ENCODE data around the gene PPM1H.

PPM1H gene

GRCh38 chr12:62701492-62701891 is 233.5 kb downstream of the PPM1H start:
- DNase-seq: no peak
- Histone ChIP-seq H3K4me1 (ENCODE audit: control insufficient read depth, insufficient read depth, low read length, poor library complexity, severe bottlenecking) (no peaks in the 10 kb centered on the region), H3K4me3 (ENCODE audit: insufficient read depth, low read depth, low read length, poor library complexity, severe bottlenecking) (no peak overlapping the region), H3K36me3 (ENCODE audit: control insufficient read depth, insufficient read depth, low read length) (no peaks in the 10 kb centered on the region), H3K27me3 (replicated peaks; ENCODE audit: control insufficient read depth, insufficient read depth, low read length, poor library complexity, severe bottlenecking) (no peaks in the 10 kb centered on the region), H3K9me3 (ENCODE audit: control insufficient read depth, low read length) (no peaks in the 10 kb centered on the region), H3K27ac (ENCODE audit: insufficient read depth, low read length, poor library complexity, severe bottlenecking) (no peak overlapping the region)

DNA sequence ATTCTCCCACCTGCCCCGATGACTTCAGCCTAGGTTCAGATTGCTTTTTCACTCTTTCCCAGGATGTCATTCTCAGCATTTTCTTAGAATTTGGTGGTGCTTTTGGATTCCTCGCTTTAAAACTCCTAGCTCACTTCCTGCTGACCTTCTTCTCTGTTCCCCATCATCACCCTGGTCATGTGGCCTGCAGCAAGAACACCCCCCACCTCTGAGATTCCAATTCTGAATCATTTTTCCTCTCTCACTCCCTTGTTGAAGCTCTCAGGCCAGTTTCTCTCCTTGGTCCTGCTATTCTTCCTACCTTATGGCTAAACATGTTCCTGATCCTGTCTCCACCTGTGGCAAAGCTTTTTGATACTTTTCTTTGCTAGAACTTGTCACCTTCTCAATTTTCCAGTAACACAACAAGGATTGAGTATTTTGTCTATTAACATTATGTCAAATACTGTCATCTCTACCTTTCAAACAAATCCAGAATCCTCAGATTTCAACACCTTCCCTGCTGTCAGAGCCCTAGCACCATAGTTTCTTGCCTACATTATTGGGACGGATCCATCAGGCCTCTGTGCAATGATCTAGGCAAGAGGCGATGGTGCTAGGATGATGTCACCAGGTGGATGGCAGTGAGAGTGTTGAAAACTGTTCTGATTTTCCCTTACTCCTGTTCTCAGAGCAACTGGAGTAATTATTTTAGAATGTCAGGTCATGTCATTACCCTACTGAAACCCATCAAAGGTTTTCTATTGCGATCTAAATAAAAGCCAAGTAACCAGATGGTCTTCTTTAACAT is 234.7 kb downstream of the PPM1H start:
- no peaks in the 10 kb centered on the region for H3K9me3 ChIP-seq (ENCODE audit: control insufficient read depth, low read length)
- no peaks in the 10 kb centered on the region for H3K36me3 ChIP-seq (ENCODE audit: control insufficient read depth, insufficient read depth, low read length)
- H3K4me3 ChIP-seq (ENCODE audit: insufficient read depth, low read depth, low read length, poor library complexity, severe bottlenecking): no peak overlapping the region
- no peak overlapping the region for H3K27ac ChIP-seq (ENCODE audit: insufficient read depth, low read length, poor library complexity, severe bottlenecking)
- H3K4me1 ChIP-seq (ENCODE audit: control insufficient read depth, insufficient read depth, low read length, poor library complexity, severe bottlenecking): no peaks in the 10 kb centered on the region
- no peaks in the 10 kb centered on the region for H3K27me3 ChIP-seq (replicated peaks; ENCODE audit: control insufficient read depth, insufficient read depth, low read length, poor library complexity, severe bottlenecking)
- no peak for DNase-seq

DNA sequence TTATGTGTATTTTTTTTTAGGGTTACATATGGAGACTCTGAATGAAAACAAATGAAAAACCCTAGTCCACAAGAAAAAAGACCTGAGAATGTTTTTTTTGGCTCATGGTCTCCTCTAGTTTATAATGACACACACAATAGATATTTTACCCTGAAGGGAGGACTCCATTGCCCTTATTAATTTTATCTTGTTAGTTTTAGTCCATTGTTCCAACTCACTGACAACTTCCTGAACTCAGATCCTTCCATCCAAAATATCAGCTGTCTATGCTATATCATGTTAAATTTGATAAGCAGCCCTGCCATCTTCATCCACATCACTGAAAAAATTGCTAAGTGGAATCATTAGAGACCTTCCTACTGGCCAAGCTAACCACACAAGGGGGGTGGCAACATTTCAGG is 236.2 kb downstream of the PPM1H start:
- Histone ChIP-seq H3K36me3 (ENCODE audit: control insufficient read depth, insufficient read depth, low read length) (no peaks in the 10 kb centered on the region), H3K4me1 (ENCODE audit: control insufficient read depth, insufficient read depth, low read length, poor library complexity, severe bottlenecking) (no peaks in the 10 kb centered on the region), H3K4me3 (ENCODE audit: insufficient read depth, low read depth, low read length, poor library complexity, severe bottlenecking) (no peak overlapping the region), H3K9me3 (ENCODE audit: control insufficient read depth, low read length) (no peaks in the 10 kb centered on the region), H3K27me3 (replicated peaks; ENCODE audit: control insufficient read depth, insufficient read depth, low read length, poor library complexity, severe bottlenecking) (no peaks in the 10 kb centered on the region), H3K27ac (ENCODE audit: insufficient read depth, low read length, poor library complexity, severe bottlenecking) (no peak overlapping the region)
- DNase-seq: no peak

GRCh38 chr12:62697893-62698292 is 237.1 kb downstream of the PPM1H start:
- Histone ChIP-seq H3K4me1 (ENCODE audit: control insufficient read depth, insufficient read depth, low read length, poor library complexity, severe bottlenecking) (no peaks in the 10 kb centered on the region), H3K27ac (ENCODE audit: insufficient read depth, low read length, poor library complexity, severe bottlenecking) (no peak overlapping the region)

DNA sequence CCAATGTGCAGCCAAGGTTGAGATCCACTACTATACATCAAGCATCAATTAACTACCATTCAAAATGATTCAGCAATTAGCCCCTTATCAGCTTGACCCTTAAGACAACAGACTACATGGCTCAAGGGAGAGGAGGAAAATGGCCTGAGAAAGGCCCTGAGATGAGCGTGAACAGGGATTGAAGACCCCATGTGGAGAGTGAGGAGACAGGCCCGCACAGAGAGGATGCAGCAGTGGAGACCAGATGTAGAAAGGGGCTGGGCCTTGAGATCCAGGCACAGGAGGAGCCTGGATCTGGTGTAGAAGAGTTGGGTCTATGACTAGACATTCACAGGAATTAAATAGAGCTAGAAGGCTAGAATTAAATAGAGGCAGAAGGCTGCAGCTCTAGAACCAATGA is 239.3 kb downstream of the PPM1H start:
- no peak overlapping the region for H3K4me3 ChIP-seq (ENCODE audit: insufficient read depth, low read depth, low read length, poor library complexity, severe bottlenecking)
- H3K4me1 ChIP-seq (ENCODE audit: control insufficient read depth, insufficient read depth, low read length, poor library complexity, severe bottlenecking): no peaks in the 10 kb centered on the region
- no peaks in the 10 kb centered on the region for H3K36me3 ChIP-seq (ENCODE audit: control insufficient read depth, insufficient read depth, low read length)
- no peaks in the 10 kb centered on the region for H3K9me3 ChIP-seq (ENCODE audit: control insufficient read depth, low read length)
- no peak for DNase-seq
- H3K27ac ChIP-seq (ENCODE audit: insufficient read depth, low read length, poor library complexity, severe bottlenecking): no peak overlapping the region
- no peaks in the 10 kb centered on the region for H3K27me3 ChIP-seq (replicated peaks; ENCODE audit: control insufficient read depth, insufficient read depth, low read length, poor library complexity, severe bottlenecking)

More at GRCh38 chr12:62697893-62698292, 237.1 kb downstream of the PPM1H start:
- no peaks in the 10 kb centered on the region for H3K27me3 ChIP-seq (replicated peaks; ENCODE audit: control insufficient read depth, insufficient read depth, low read length, poor library complexity, severe bottlenecking)
- H3K4me3 ChIP-seq (ENCODE audit: insufficient read depth, low read depth, low read length, poor library complexity, severe bottlenecking): no peak overlapping the region
- no peaks in the 10 kb centered on the region for H3K9me3 ChIP-seq (ENCODE audit: control insufficient read depth, low read length)
- no peaks in the 10 kb centered on the region for H3K36me3 ChIP-seq (ENCODE audit: control insufficient read depth, insufficient read depth, low read length)
- DNase-seq: no peak

GRCh38 chr12:62694632-62695031 is 240.3 kb downstream of the PPM1H start:
- Histone ChIP-seq H3K27me3 (replicated peaks; ENCODE audit: control insufficient read depth, insufficient read depth, low read length, poor library complexity, severe bottlenecking) (no peaks in the 10 kb centered on the region), H3K9me3 (ENCODE audit: control insufficient read depth, low read length) (no peaks in the 10 kb centered on the region), H3K36me3 (ENCODE audit: control insufficient read depth, insufficient read depth, low read length) (no peaks in the 10 kb centered on the region), H3K4me1 (ENCODE audit: control insufficient read depth, insufficient read depth, low read length, poor library complexity, severe bottlenecking) (no peaks in the 10 kb centered on the region), H3K4me3 (ENCODE audit: insufficient read depth, low read depth, low read length, poor library complexity, severe bottlenecking) (no peak overlapping the region), H3K27ac (ENCODE audit: insufficient read depth, low read length, poor library complexity, severe bottlenecking) (no peak overlapping the region)
- no peak for DNase-seq

- Histone ChIP-seq H3K36me3 (ENCODE audit: control insufficient read depth, insufficient read depth, low read length) (no peaks in the 10 kb centered on the region), H3K9me3 (ENCODE audit: control insufficient read depth, low read length) (no peaks in the 10 kb centered on the region), H3K27me3 (replicated peaks; ENCODE audit: control insufficient read depth, insufficient read depth, low read length, poor library complexity, severe bottlenecking) (no peaks in the 10 kb centered on the region), H3K4me1 (ENCODE audit: control insufficient read depth, insufficient read depth, low read length, poor library complexity, severe bottlenecking) (no peaks in the 10 kb centered on the region), H3K4me3 (ENCODE audit: insufficient read depth, low read depth, low read length, poor library complexity, severe bottlenecking) (no peak overlapping the region), H3K27ac (ENCODE audit: insufficient read depth, low read length, poor library complexity, severe bottlenecking) (no peak overlapping the region)
- no peak for DNase-seq
Measured at GRCh38 chr12:62694116-62694515, 240.8 kb downstream of the PPM1H start.

- H3K9me3 ChIP-seq (ENCODE audit: control insufficient read depth, low read length): no peaks in the 10 kb centered on the region
- H3K27ac ChIP-seq (ENCODE audit: insufficient read depth, low read length, poor library complexity, severe bottlenecking): no peak overlapping the region
- no peaks in the 10 kb centered on the region for H3K4me1 ChIP-seq (ENCODE audit: control insufficient read depth, insufficient read depth, low read length, poor library complexity, severe bottlenecking)
- DNase-seq: no peak
- no peaks in the 10 kb centered on the region for H3K27me3 ChIP-seq (replicated peaks; ENCODE audit: control insufficient read depth, insufficient read depth, low read length, poor library complexity, severe bottlenecking)
- no peaks in the 10 kb centered on the region for H3K36me3 ChIP-seq (ENCODE audit: control insufficient read depth, insufficient read depth, low read length)
- no peak overlapping the region for H3K4me3 ChIP-seq (ENCODE audit: insufficient read depth, low read depth, low read length, poor library complexity, severe bottlenecking)
Measured at GRCh38 chr12:62693376-62694050, 241.4 kb downstream of the PPM1H start.

DNA sequence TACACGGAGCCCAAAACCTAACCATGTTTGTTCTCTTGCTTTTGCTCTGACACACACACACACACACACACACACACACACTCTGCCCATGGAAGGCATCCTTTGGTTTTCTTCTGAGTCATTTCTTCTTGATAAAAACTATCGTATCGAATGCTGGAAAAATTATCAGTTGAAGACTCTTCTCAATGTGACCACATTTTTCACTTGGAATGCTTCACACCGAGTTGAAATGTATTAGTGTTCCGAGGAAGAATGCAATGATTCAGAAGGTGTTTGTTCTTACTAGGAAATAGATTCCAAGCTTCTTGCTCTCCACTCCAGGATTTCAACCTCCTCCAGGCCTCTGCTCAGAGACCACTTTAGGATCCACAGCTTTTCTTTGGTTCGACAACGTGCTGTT is 242.1 kb downstream of the PPM1H start:
- Histone ChIP-seq H3K27ac (ENCODE audit: insufficient read depth, low read length, poor library complexity, severe bottlenecking) (no peak overlapping the region), H3K4me1 (ENCODE audit: control insufficient read depth, insufficient read depth, low read length, poor library complexity, severe bottlenecking) (no peaks in the 10 kb centered on the region), H3K36me3 (ENCODE audit: control insufficient read depth, insufficient read depth, low read length) (no peaks in the 10 kb centered on the region), H3K9me3 (ENCODE audit: control insufficient read depth, low read length) (no peaks in the 10 kb centered on the region), H3K27me3 (replicated peaks; ENCODE audit: control insufficient read depth, insufficient read depth, low read length, poor library complexity, severe bottlenecking) (no peaks in the 10 kb centered on the region), H3K4me3 (ENCODE audit: insufficient read depth, low read depth, low read length, poor library complexity, severe bottlenecking) (no peak overlapping the region)
- no peak for DNase-seq

GRCh38 chr12:62691309-62691708 is 243.6 kb downstream of the PPM1H start:
- Histone ChIP-seq H3K36me3 (ENCODE audit: control insufficient read depth, insufficient read depth, low read length) (no peaks in the 10 kb centered on the region), H3K4me3 (ENCODE audit: insufficient read depth, low read depth, low read length, poor library complexity, severe bottlenecking) (no peak overlapping the region), H3K27ac (ENCODE audit: insufficient read depth, low read length, poor library complexity, severe bottlenecking) (no peak overlapping the region), H3K4me1 (ENCODE audit: control insufficient read depth, insufficient read depth, low read length, poor library complexity, severe bottlenecking) (no peaks in the 10 kb centered on the region), H3K9me3 (ENCODE audit: control insufficient read depth, low read length) (no peaks in the 10 kb centered on the region), H3K27me3 (replicated peaks; ENCODE audit: control insufficient read depth, insufficient read depth, low read length, poor library complexity, severe bottlenecking) (no peaks in the 10 kb centered on the region)
- DNase-seq: no peak

Data from effector memory CD4-positive, alpha-beta T cell (primary cell).